ENCODE data around the gene CPNE4.

Gene CPNE4

DNA sequence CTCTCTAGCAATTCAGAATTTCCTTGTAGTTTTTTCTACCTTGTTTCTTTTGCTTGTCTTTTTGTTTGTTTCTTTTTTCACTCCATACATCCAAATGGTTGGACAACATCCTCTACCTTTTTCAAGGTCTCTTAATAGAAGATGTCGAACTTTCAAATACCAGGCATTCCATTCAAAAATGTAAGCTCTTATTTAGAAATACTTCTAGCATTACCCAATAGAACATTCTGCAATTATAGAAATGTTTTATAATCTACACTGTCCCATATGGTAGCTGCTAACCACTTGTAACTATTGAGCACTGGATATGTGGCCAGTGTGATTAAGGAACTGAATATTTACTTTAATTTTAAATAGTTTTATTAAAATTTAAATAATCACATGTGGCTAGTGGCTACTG, 335.8 kb downstream of the CPNE4 start:
- in situ Hi-C loops (cut with HindIII; ENCODE audit: low sequenced_read_pairs) = no loop called here

GRCh38 chr3:131694376-131694775, 340.4 kb downstream of the CPNE4 start:
- no peak overlapping the region for H3K4me3 ChIP-seq (ENCODE audit: low read depth, low read length)
- TF ChIP-seq, protein P1, sequence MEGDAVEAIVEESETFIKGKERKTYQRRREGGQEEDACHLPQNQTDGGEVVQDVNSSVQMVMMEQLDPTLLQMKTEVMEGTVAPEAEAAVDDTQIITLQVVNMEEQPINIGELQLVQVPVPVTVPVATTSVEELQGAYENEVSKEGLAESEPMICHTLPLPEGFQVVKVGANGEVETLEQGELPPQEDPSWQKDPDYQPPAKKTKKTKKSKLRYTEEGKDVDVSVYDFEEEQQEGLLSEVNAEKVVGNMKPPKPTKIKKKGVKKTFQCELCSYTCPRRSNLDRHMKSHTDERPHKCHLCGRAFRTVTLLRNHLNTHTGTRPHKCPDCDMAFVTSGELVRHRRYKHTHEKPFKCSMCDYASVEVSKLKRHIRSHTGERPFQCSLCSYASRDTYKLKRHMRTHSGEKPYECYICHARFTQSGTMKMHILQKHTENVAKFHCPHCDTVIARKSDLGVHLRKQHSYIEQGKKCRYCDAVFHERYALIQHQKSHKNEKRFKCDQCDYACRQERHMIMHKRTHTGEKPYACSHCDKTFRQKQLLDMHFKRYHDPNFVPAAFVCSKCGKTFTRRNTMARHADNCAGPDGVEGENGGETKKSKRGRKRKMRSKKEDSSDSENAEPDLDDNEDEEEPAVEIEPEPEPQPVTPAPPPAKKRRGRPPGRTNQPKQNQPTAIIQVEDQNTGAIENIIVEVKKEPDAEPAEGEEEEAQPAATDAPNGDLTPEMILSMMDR (IDR thresholded peaks at IDR 0.05; ENCODE audit: low read depth, low read length) = no peak
- no peak for DNase-seq (ENCODE audit: low read depth, low spot score)
- in situ Hi-C loops (cut with HindIII; ENCODE audit: low sequenced_read_pairs) = no loop called here

More for the DNA sequence above, 335.8 kb downstream of the CPNE4 start:
- peak; percentile 25 for DNase-seq (ENCODE audit: low read depth, low spot score)
- no peak overlapping the region for H3K4me3 ChIP-seq (ENCODE audit: low read depth, low read length)
- TF ChIP-seq, protein P1 (IDR thresholded peaks at IDR 0.05; ENCODE audit: low read depth, low read length) = no peak

DNA sequence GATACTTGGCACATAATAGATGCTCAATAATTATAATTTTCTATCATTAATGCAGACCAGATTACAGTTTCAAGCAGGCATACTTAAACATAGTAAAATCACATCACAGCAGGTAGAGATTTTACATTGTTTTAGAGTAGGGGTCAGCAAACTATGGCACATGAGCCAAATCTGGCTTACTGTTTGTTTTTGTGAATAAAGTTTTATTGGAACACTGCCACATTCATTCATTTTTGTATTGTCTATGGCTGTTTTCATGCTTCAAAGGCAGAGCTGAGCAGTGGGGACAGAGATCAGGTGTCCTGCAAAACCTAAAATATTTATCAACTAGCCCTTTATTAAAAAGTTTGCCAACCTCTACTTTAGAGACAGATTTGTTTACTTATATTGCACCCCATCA, 342.5 kb downstream of the CPNE4 start:
- in situ Hi-C loops (cut with HindIII; ENCODE audit: low sequenced_read_pairs) = no loop called here
- H3K4me3 ChIP-seq (ENCODE audit: low read depth, low read length) = no peak overlapping the region
- TF ChIP-seq, protein P1 (IDR thresholded peaks at IDR 0.05; ENCODE audit: low read depth, low read length) = no peak
- no peak for DNase-seq (ENCODE audit: low read depth, low spot score)

DNA sequence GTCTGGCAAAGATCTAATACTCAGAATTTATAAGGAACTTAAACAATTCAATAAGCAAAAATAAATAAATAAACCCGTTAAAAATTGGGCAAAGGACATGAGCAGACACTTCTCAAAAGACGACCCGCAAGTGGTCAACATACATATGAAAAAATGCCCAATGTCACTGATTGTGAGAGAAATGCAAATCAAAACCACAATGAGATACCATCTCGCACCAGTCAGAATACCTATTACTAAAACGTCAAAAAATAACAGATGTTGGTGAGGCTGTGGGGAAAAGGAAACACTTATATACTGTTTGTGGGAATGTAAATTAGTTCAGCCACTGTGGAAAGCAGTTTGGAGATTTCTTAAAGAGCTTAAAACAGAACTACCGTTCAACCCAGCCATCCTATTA, 344.0 kb downstream of the CPNE4 start:
- in situ Hi-C loops (cut with HindIII; ENCODE audit: low sequenced_read_pairs) = no loop called here
- TF ChIP-seq, protein P1 (IDR thresholded peaks at IDR 0.05; ENCODE audit: low read depth, low read length) = no peak
- DNase-seq (ENCODE audit: low read depth, low spot score) = no peak
- no peak overlapping the region for H3K4me3 ChIP-seq (ENCODE audit: low read depth, low read length)

GRCh38 chr3:131688370-131688769, 346.4 kb downstream of the CPNE4 start:
- in situ Hi-C loops (cut with HindIII; ENCODE audit: low sequenced_read_pairs) = no loop called here
- DNase-seq (ENCODE audit: low read depth, low spot score) = peak; percentile 51
- H3K4me3 ChIP-seq (ENCODE audit: low read depth, low read length) = no peak overlapping the region
- TF ChIP-seq, protein P1 (IDR thresholded peaks at IDR 0.05; ENCODE audit: low read depth, low read length) = no peak

DNA sequence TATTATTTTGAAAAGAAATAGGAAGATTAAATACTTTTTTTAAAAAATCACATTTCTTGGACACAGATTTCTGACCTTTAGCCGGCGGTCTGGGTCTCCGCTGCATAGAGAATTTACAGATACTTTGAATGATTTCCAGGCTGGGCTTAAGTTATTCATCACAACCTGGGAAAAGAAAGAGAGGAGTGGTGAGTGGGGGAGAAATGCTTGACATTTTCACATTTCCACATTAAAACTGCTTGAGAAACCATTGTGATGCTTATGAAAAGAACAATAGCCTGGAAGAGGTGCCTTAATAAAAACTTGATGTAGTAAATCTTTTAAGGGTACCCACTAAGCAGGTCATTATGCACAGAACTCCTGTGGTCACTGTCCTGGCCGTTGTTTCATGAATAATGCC, 365.2 kb downstream of the CPNE4 start:
- no peak overlapping the region for H3K4me3 ChIP-seq (ENCODE audit: low read depth, low read length)
- TF ChIP-seq, protein P1 (IDR thresholded peaks at IDR 0.05; ENCODE audit: low read depth, low read length) = no peak
- no peak for DNase-seq (ENCODE audit: low read depth, low spot score)
- in situ Hi-C loops (cut with HindIII; ENCODE audit: low sequenced_read_pairs) = no loop called here

DNA sequence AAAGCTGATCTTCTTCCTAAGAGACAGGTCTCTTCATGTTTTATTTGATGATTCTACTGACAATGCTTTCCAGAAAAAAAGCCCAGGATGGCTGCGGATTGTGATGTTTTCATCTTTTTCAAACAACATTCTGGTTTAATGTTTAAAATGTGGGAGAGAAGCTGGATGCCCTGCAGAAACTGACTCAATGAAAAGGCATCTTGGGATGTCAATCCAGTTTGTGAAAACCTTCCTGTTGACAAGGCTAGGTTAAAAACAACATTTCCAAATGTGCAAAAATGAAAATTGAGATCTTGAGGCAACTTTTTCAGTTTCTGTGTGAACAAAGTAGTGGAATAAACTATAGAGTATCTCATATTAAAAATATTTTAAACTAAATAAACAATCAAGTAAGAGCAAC, 376.0 kb downstream of the CPNE4 start:
- in situ Hi-C loops (cut with HindIII; ENCODE audit: low sequenced_read_pairs) = no loop called here
- no peak overlapping the region for H3K4me3 ChIP-seq (ENCODE audit: low read depth, low read length)
- no peak for DNase-seq (ENCODE audit: low read depth, low spot score)
- TF ChIP-seq, protein P1 (IDR thresholded peaks at IDR 0.05; ENCODE audit: low read depth, low read length) = no peak

Measured in astrocyte of the spinal cord (primary cell).